Measurements from ENCODE around the gene CTSC.

- TF ChIP-seq CTCF (IDR thresholded peaks at IDR 0.05) (0 out of 2 replicates have a peak, but pooled peaks have one; percentile 20), SIN3A (IDR thresholded peaks at IDR 0.05; ENCODE audit: borderline replicate concordance, low read depth, low read length) (no peak), GABPA (IDR thresholded peaks at IDR 0.05; ENCODE audit: low read depth) (no peak), RFX5 (IDR thresholded peaks at IDR 0.05; ENCODE audit: low read length) (no peak)
Measured at GRCh38 chr11:88281317-88281712, 56.2 kb downstream of the CTSC start.
